NCI-H748 treated with DMSO at 0.1 percent for 48 hours (cell line): ENCODE results near the gene NPC2.
A peak's percentile ranks its signal among the peaks of the same experiment; 100 is the strongest.

ENCODE experiments used
- DNase-seq: peaks from one replicate; lab custom pipeline; 2025; lab: John Stamatoyannopoulos, UW

The NPC2 gene

DNA sequence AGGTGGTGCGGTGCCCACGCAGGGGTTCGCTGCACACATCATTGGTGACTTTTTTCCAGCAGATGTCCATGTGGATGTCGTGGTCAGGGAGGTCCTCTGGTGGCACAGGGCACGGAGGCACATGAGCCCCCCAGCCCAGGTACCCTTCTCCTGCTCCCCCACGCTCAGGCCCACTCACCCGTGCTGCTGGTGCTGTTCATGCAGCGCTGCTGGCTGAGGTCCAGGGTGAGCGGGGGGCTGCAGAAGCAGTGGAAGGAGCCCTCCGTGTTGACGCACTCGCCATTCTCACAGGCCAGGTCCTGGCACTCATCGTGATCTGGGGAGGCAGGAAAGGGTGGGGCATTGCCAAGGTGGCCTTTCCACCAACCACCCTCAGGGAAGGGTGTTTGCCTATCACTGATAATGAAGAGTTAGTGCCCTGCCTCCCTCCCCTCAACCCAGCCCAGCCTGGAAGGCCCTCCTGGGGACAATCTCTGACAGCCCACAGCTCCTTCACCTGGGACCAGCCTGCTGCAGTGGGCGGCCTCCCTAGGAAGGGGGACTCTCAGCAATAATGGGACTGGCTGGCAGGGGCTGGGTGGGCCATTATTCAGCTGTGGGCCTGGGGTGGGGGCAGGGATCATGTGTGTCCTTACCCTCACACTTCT lies 10.3 kb upstream of the NPC2 start:
- no peak for DNase-seq

- DNase-seq, result no peak
These were observed 9.3 kb upstream of the NPC2 start for GRCh38 chr14:74502236-74503019.

GRCh38 chr14:74501691-74502090 lies 8.6 kb upstream of the NPC2 start:
- no peak for DNase-seq

GRCh38 chr14:74501135-74501614 lies 8.1 kb upstream of the NPC2 start:
- DNase-seq, result peak; percentile 18

GRCh38 chr14:74500417-74501134 lies 7.5 kb upstream of the NPC2 start:
- no peak for DNase-seq

DNA sequence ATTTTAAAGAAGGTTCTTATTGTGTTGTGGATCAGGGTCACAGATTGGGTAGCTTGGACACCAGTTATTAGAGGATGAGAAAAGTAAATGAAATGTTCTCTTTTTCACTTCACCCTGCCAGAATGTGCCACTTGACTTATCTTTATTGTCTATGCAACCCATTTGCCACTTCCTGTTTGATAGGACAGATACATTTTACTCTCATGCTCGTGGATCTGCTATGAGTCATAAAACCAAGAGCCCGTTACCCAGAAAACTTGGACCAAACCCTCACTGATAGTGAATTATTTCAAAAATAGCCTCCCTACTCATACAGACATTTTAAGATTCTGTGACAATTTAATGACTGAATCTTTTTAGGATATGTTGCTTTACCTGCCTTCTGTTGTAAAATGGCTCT lies 2.3 kb upstream of the NPC2 start:
- no peak for DNase-seq

GRCh38 chr14:74493343-74494261 lies 497 bp upstream of the NPC2 start, which contains the start of gene ISCA2:
Gene ISCA2, plus strand, starts transcription at chr14:74493765. Its CDS starts 10 bp downstream, at chr14:74493775.
- peak; percentile 100 for DNase-seq

GRCh38 chr14:74491956-74492775 lies 939 bp downstream of the NPC2 start:
- no peak for DNase-seq

DNA sequence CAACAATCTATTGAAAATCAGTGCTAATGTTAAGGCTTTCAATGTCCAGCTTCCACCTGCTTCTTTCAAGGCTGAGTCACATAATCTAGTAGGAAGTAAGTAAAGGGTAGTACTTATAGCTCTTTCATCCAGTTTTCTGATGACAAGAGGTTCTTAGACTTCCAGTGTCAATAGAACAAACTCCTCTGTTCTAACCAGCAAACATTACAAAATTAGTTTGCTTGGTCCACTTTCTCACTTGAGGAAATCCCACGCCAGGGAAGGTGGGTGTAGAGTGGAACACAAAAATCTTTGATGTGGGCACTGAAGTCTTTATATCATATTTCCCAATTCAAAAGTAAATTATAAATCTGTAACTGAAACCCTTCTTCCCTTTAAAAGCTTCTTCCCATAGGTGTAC lies 2.6 kb downstream of the NPC2 start:
- DNase-seq, result no peak

DNA sequence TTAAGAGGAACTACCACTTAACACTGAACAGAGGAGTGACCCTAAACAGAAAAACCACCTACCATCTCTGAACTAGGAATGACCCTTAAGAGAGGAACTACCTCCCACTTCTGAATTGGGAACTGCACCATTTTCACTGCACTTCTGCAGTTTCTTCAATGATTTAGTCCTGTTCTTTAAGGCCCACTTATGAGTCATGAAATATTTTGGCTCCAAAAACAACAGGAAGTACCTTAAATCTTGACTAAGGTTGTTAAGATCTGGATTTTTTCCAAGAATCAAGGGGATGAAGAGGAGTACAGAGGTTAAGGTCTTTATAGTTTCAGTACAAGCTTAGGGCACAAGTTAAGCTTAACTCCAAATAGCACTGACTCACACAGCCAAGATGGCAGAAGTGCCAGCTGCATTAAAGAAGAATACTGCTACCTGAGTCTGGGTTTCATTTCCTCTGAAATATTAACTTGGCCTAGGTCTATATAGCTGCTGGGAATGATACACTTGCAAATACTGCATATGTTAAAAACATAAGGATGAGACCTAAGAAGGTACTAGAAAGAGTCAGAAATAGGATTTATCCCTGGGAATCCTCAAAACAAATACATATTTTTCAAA lies 4.2 kb downstream of the NPC2 start:
- DNase-seq, result no peak

- no peak for DNase-seq
These were observed 6.9 kb downstream of the NPC2 start for GRCh38 chr14:74486164-74486563.

- no peak for DNase-seq
These were observed 9.8 kb downstream of the NPC2 start for GRCh38 chr14:74483321-74483720.

GRCh38 chr14:74482571-74482970 lies 10.5 kb downstream of the NPC2 start:
- DNase-seq, result no peak

- DNase-seq, result no peak
These were observed 13.1 kb downstream of the NPC2 start for GRCh38 chr14:74480046-74480445.

GRCh38 chr14:74478996-74479635 lies 14.0 kb downstream of the NPC2 start:
- peak; percentile 23 for DNase-seq

DNA sequence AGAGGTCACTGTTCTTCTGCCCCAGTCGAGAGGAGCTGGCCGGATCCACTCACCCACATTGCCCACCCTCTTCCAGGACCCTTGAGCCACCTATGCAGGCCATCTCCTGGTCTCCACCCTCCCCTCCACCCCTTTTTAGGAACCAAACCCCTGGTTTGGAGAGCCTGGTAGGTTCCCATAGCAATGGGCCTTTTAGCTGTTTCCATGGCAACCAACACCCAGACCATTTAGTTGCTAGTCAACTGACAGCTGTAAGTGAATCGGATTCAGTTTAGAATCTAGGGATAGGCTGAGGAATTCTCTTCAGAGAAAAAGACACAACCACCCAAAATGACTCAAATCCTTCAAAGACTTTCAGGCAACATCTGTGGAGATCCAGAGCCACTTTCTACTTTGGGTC lies 16.5 kb downstream of the NPC2 start:
- DNase-seq, result no peak

DNA sequence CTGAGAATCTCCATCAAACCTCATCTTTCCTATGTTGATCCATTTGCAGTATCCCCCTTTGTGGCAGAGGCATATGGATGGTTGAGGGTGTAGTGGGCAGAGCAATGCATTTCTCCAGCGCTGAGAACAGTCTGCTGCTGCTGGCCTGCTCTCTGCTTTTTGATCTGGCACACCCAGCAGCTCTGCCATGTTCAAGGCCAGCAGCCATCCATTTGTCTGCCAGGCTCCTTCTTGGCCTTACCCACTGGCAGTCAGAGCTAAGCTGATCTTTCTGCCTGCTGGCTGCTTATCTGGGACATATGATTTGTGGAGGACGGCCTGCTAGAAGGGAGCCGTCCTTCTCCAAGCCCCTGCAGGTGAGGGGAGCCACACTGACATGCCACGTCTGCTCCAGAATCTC lies 17.0 kb downstream of the NPC2 start:
- DNase-seq, result no peak

- DNase-seq, result no peak
These were observed 17.4 kb downstream of the NPC2 start for GRCh38 chr14:74475678-74476077.

GRCh38 chr14:74474376-74474775 lies 18.7 kb downstream of the NPC2 start:
- no peak for DNase-seq

GRCh38 chr14:74472601-74473000 lies 20.5 kb downstream of the NPC2 start:
- DNase-seq, result no peak
